DOHH2 (cell line): ENCODE measurements around the gene AGBL1.

Experiments used
- H3F3A ChIP-seq: fragments of 200-600 bp; sonication (generic), shearing (Covaris generic); 2 replicates; pipeline ENCODE4 v1.6.0; 2016; ENCODE audit warnings: antibody characterized with exemption, mild to moderate bottlenecking; ENCODE audit not compliant: control insufficient read depth, insufficient read depth
- H3K27ac ChIP-seq: fragments of 200-600 bp; sonication (generic); 2 replicates; pipeline ENCODE4 v1.5.1; 2014; ENCODE audit warnings: low read depth, mild to moderate bottlenecking, low read length, moderate library complexity
- H3K27me3 ChIP-seq: fragments of 200-600 bp; sonication (generic); 2 replicates; pipeline ENCODE4 v1.6.1; 2014; ENCODE audit warnings: mild to moderate bottlenecking, low read length, mixed read lengths; ENCODE audit not compliant: control insufficient read depth
- H3K36me3 ChIP-seq: fragments of 200-600 bp; sonication (generic); 2 replicates; pipeline ENCODE4 v1.6.1; 2014; ENCODE audit warnings: mild to moderate bottlenecking, low read length, moderate library complexity, mixed read lengths; ENCODE audit not compliant: control insufficient read depth
- H3K4me1 ChIP-seq: fragments of 200-600 bp; sonication (generic); 2 replicates; pipeline ENCODE4 v1.6.1; 2014; ENCODE audit warnings: mild to moderate bottlenecking, low read length, mixed read lengths; ENCODE audit not compliant: control insufficient read depth
- H3K4me2 ChIP-seq: fragments of 200-600 bp; sonication (generic); 2 replicates; pipeline ENCODE4 v1.6.0; 2014; ENCODE audit warnings: mild to moderate bottlenecking, low read length, moderate library complexity
- H3K4me3 ChIP-seq: fragments of 200-600 bp; sonication (generic); 2 replicates; pipeline ENCODE4 v1.5.1; 2014; ENCODE audit warnings: mild to moderate bottlenecking, low read length, mixed read lengths
- H3K79me2 ChIP-seq: fragments of 200-600 bp; sonication (generic); 2 replicates; pipeline ENCODE4 v1.6.1; 2014; ENCODE audit warnings: mild to moderate bottlenecking, low read length, mixed read lengths; ENCODE audit not compliant: control insufficient read depth
- H3K9me2 ChIP-seq: fragments of 200-600 bp; sonication (generic); replicated peaks from 2 replicates; pipeline ENCODE4 v1.6.1; 2014; ENCODE audit warnings: mild to moderate bottlenecking, low read length, mixed read lengths; ENCODE audit not compliant: control insufficient read depth
- H3K9me3 ChIP-seq: fragments of 200-600 bp; sonication (generic); 2 replicates; pipeline ENCODE4 v1.6.1; 2014; ENCODE audit warnings: antibody characterized with exemption, low read length, mixed read lengths; ENCODE audit not compliant: control insufficient read depth, insufficient read depth
- H4K20me1 ChIP-seq: fragments of 200-600 bp; sonication (generic); 2 replicates; pipeline ENCODE4 v1.6.0; 2014; ENCODE audit warnings: low read depth, mild to moderate bottlenecking, antibody characterized with exemption, low read length, moderate library complexity; ENCODE audit not compliant: control insufficient read depth, insufficient read depth
- EZH2phosphoT487 ChIP-seq: fragments of 200-600 bp; sonication (generic); IDR thresholded peaks from 2 replicates; pipeline ENCODE4 v1.6.1; 2017; ENCODE audit warnings: borderline replicate concordance, mild to moderate bottlenecking, antibody characterized with exemption, low read length, moderate library complexity, mixed read lengths
- TF ChIP-seq, protein P1 (sequence below): fragments of 200-600 bp; sonication (generic); IDR thresholded peaks from one replicate; pipeline ENCODE4 v1.5.1; 2014; ENCODE audit warnings: antibody characterized with exemption, mild to moderate bottlenecking, low read depth, low read length; ENCODE audit not compliant: poor library complexity, severe bottlenecking

AGBL1 gene

DNA sequence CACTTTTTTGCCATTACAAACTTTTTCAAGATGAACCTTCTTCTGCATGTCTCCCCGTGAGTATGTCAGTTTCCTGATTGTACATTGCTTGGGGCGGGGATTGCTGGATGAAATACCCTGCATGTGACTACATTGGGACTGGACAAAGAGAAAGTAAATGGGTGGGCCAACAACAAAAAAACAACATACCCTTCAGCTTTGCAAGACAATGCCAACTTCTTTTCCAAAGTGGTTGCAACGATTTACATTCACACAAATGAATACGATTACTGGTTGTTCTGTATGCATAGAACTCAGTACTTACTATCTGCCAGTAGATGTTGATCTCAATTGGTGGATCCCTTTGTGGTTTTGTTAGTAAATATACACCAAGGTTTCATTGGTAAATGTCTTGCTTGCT lies 908.4 kb downstream of the AGBL1 start:
- no peak overlapping the region for H3K27ac ChIP-seq
- H3K4me2 ChIP-seq, result no peak overlapping the region
- no peak for TF ChIP-seq EZH2phosphoT487
- TF ChIP-seq, protein P1, sequence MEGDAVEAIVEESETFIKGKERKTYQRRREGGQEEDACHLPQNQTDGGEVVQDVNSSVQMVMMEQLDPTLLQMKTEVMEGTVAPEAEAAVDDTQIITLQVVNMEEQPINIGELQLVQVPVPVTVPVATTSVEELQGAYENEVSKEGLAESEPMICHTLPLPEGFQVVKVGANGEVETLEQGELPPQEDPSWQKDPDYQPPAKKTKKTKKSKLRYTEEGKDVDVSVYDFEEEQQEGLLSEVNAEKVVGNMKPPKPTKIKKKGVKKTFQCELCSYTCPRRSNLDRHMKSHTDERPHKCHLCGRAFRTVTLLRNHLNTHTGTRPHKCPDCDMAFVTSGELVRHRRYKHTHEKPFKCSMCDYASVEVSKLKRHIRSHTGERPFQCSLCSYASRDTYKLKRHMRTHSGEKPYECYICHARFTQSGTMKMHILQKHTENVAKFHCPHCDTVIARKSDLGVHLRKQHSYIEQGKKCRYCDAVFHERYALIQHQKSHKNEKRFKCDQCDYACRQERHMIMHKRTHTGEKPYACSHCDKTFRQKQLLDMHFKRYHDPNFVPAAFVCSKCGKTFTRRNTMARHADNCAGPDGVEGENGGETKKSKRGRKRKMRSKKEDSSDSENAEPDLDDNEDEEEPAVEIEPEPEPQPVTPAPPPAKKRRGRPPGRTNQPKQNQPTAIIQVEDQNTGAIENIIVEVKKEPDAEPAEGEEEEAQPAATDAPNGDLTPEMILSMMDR, result no peak
- no peaks in the 10 kb centered on the region for H3K27me3 ChIP-seq
- no peaks in the 10 kb centered on the region for H3K36me3 ChIP-seq
- H3K79me2 ChIP-seq, result no peaks in the 10 kb centered on the region
- H4K20me1 ChIP-seq, result no peaks in the 10 kb centered on the region
- no peaks in the 10 kb centered on the region for H3K9me2 ChIP-seq
- H3F3A ChIP-seq, result no peaks in the 10 kb centered on the region
- no peak overlapping the region for H3K4me3 ChIP-seq
- no peaks in the 10 kb centered on the region for H3K9me3 ChIP-seq
- H3K4me1 ChIP-seq, result no peaks in the 10 kb centered on the region

DNA sequence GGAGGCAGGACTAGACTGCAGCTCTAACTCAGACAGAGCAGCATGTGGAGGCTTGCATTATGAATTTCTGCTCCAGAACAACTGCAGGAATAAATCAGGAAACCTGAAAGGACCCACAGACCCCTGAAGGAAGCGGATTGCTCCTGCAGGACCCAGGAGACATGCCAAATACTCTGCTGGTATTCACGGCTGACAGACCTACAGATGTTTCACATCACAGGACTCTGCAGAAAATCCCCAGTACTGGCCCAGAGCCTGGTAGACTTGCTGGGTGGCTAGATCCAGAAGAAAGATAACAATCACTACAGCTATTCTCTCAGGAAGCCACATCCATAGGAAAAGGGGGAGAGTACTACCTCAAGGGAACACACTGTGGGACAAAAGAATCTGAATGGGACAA lies 942.1 kb downstream of the AGBL1 start:
- Histone ChIP-seq H3K79me2 (no peaks in the 10 kb centered on the region), H3K9me3 (no peaks in the 10 kb centered on the region), H4K20me1 (no peaks in the 10 kb centered on the region), H3K27me3 (no peaks in the 10 kb centered on the region), H3K4me2 (no peak overlapping the region), H3K27ac (no peak overlapping the region), H3K9me2 (no peaks in the 10 kb centered on the region), H3K36me3 (no peaks in the 10 kb centered on the region), H3K4me1 (no peaks in the 10 kb centered on the region), H3F3A (no peaks in the 10 kb centered on the region), H3K4me3 (no peak overlapping the region)
- no peak for TF ChIP-seq EZH2phosphoT487
- TF ChIP-seq, protein P1, result no peak

DNA sequence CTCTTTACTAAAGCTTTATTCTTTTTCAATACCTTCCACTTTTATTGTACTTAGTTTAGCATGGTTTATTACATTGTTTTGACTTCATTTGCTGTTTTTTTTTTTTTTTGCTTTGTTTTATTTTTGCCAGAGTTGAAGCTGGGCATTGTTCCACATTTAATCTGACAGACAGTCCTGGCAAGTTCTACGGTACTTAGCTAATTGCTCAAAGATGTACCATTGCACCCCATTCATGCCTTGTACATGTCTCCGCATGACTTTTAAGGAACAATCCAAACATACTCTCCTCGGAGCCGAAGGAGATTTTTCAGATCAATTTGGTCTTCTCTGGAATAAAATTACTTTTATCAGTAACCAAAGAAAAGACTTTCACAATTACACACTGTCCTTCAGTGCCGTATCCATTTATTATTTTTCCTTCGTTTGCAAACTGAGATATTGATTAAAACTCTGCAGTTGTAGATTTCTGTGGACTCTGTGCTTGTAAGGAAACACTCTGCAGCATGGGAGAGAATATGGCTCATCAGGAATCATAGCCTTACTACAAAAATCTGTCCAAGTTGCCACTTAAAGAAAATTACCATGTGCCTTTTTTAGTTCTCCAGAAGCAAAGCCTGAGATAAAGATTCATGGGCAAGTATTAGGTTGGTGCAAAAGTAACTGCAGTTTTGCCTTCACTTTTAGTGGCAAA lies 952.0 kb downstream of the AGBL1 start:
- peaks cover 12% of the 10 kb centered on the region for H3K9me3 ChIP-seq
- H3K36me3 ChIP-seq, result no peaks in the 10 kb centered on the region
- no peaks in the 10 kb centered on the region for H3K27me3 ChIP-seq
- H3K4me2 ChIP-seq, result no peak overlapping the region
- no peaks in the 10 kb centered on the region for H3K79me2 ChIP-seq
- no peaks in the 10 kb centered on the region for H4K20me1 ChIP-seq
- peaks cover 8% of the 10 kb centered on the region; the same call in 1 of the 2 replicates for H3F3A ChIP-seq
- no peaks in the 10 kb centered on the region; the same call in 1 of the 2 replicates for H3K9me2 ChIP-seq
- no peak overlapping the region for H3K4me3 ChIP-seq
- TF ChIP-seq, protein P1, result no peak
- no peak for TF ChIP-seq EZH2phosphoT487
- no peak overlapping the region for H3K27ac ChIP-seq
- no peaks in the 10 kb centered on the region for H3K4me1 ChIP-seq
